ENCODE data around the gene GAREM2.

- TF ChIP-seq CTCF (IDR thresholded peaks at IDR 0.05; ENCODE audit: low read depth, low read length, poor library complexity, severe bottlenecking), result no peak
- no peak for TF ChIP-seq EZH2phosphoT487 (IDR thresholded peaks at IDR 0.05; ENCODE audit: borderline replicate concordance, low read length)
These were observed 5.4 kb downstream of the GAREM2 start for GRCh38 chr2:26178246-26178645.
